Chondrocyte (in vitro differentiated cells): ENCODE measurements around the gene SLC39A3. TPM values are rescaled to one million over a fixed set of nuclear protein-coding genes. Genes with fewer than 3 reads are reported as not detected.

Experiments used
- DNase-seq: peaks from one replicate; pipeline ENCODE4 v3.0.0; 2021; ENCODE audit warnings: mixed read lengths, low spot score
- H3K27ac Mint-ChIP-seq: one replicate; pipeline ENCODE4 v1.8.0; 2021; ENCODE audit warnings: mild to moderate bottlenecking, moderate library complexity, mixed read lengths; ENCODE audit not compliant: unreplicated experiment
- H3K27me3 Mint-ChIP-seq: 2 replicates; pipeline ENCODE4 v1.8.0; 2021; ENCODE audit warnings: low read depth, mixed read lengths
- H3K36me3 Mint-ChIP-seq: 2 replicates; pipeline ENCODE4 v1.8.0; 2021; ENCODE audit warnings: low read depth, mixed read lengths
- H3K4me1 Mint-ChIP-seq: 2 replicates; pipeline ENCODE4 v1.8.0; 2021; ENCODE audit warnings: low read depth, mild to moderate bottlenecking, mixed read lengths
- H3K4me3 Mint-ChIP-seq: one replicate; pipeline ENCODE4 v1.8.0; 2021; ENCODE audit warnings: mild to moderate bottlenecking, moderate library complexity, mixed read lengths; ENCODE audit not compliant: unreplicated experiment
- H3K9me3 Mint-ChIP-seq: 2 replicates; pipeline ENCODE4 v1.8.0; 2021; ENCODE audit warnings: low read depth, mixed read lengths
- CTCF ChIP-seq: fragments of 200-600 bp; sonication (generic); IDR thresholded peaks from 2 replicates; pipeline ENCODE4 v1.5.0; 2021; ENCODE audit warnings: antibody characterized with exemption, mild to moderate bottlenecking, moderate library complexity
- long read RNA-seq: library from polyadenylated mRNA; stranded (forward); transcript quantifications from one replicate; pipeline ENCODE4 v2.0.0, GENCODE V29; 2021
- total RNA-seq: library from RNA; stranded (reverse); gene quantifications from 3 replicates; pipeline ENCODE4 v1.2.1, GENCODE V29; 2021

SLC39A3 gene
- total RNA-seq, result 28.2 to 34.0 TPM (median 32.7 TPM) in 3 replicates
- long read RNA-seq, transcript SLC39A3-202 (2 exons, 2,940 nt), result minor isoform, 9 of 98 reads
- long read RNA-seq, transcript SLC39A3-201 (3 exons, 1,502 nt), result major isoform, 76 of 98 reads
- long read RNA-seq, partial matches to known transcripts, result 8 of 98 reads
- long read RNA-seq, other reads (novel, unspliced or antisense), result 4 of 98 reads

- Mint-ChIP-seq H3K4me3 (peak within 1 kb of the TSS; percentile 78), H3K4me1 (peaks cover 15% of the 10 kb centered on the region), H3K27ac (no peak within 1 kb of the TSS), H3K36me3 (peaks cover 6% of the 10 kb centered on the region), H3K27me3 (peaks cover 16% of the 10 kb centered on the region), H3K9me3 (peaks cover 2% of the 10 kb centered on the region)
- peak; percentile 10 for TF ChIP-seq CTCF
- peak; percentile 98 for DNase-seq
These were observed at the start of gene SLC39A3 for GRCh38 chr19:2739602-2740313. SLC39A3 (minus strand) TSS chr19:2740017; CDS start chr19:2737257, 2,760 bp downstream.

DNA sequence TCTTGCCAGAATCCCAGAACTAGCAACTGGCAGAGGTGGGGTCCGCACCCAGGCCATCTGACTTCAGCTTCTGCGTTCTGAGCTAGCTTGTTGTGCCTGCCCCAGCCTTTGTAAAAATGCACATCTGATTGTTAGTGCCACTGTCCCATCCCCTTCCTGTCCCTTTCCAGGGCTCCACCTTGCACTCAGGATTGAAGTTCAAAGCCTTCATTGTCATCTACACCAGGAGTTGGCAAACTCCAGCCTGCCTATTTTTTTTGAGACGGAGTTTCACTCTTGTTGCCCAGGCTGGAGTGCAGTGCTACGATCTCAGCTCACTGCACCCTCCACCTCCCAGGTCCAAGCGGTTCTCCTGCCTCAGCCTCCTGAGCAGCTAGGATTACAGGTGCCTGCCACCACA, 48.4 kb upstream of the SLC39A3 start:
- peaks cover 25% of the 10 kb centered on the region for H3K4me1 Mint-ChIP-seq
- no peaks in the 10 kb centered on the region for H3K9me3 Mint-ChIP-seq
- TF ChIP-seq CTCF, result no peak
- H3K27me3 Mint-ChIP-seq, result no peaks in the 10 kb centered on the region
- no peak overlapping the region for H3K27ac Mint-ChIP-seq
- no peak overlapping the region for H3K4me3 Mint-ChIP-seq
- DNase-seq, result no peak
- peaks cover 1% of the 10 kb centered on the region for H3K36me3 Mint-ChIP-seq

DNA sequence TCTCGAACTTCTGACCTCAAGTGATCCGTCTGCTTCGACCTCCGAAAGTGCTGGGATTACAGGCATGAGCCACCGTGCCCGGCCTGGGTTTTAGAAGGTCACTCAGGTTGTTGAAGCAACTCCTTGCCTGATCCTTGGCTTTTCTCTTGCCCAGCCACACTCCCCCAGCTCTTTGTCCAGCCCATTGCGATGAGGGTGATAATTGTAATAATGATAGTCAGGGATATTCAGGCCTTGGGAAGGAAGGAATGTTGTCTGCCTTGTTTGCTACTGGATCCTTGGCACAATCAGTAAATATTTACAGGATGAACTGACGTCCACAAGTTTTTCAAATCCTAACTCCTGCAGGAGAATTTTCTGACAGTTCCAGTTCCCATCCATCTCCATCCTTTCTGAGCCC, 47.3 kb upstream of the SLC39A3 start:
- TF ChIP-seq CTCF, result no peak
- peak overlapping the region; percentile 9 for H3K4me3 Mint-ChIP-seq
- H3K36me3 Mint-ChIP-seq, result no peaks in the 10 kb centered on the region
- no peak for DNase-seq
- no peaks in the 10 kb centered on the region for H3K27me3 Mint-ChIP-seq
- peaks cover 30% of the 10 kb centered on the region for H3K4me1 Mint-ChIP-seq
- no peak overlapping the region for H3K27ac Mint-ChIP-seq
- no peaks in the 10 kb centered on the region for H3K9me3 Mint-ChIP-seq

DNA sequence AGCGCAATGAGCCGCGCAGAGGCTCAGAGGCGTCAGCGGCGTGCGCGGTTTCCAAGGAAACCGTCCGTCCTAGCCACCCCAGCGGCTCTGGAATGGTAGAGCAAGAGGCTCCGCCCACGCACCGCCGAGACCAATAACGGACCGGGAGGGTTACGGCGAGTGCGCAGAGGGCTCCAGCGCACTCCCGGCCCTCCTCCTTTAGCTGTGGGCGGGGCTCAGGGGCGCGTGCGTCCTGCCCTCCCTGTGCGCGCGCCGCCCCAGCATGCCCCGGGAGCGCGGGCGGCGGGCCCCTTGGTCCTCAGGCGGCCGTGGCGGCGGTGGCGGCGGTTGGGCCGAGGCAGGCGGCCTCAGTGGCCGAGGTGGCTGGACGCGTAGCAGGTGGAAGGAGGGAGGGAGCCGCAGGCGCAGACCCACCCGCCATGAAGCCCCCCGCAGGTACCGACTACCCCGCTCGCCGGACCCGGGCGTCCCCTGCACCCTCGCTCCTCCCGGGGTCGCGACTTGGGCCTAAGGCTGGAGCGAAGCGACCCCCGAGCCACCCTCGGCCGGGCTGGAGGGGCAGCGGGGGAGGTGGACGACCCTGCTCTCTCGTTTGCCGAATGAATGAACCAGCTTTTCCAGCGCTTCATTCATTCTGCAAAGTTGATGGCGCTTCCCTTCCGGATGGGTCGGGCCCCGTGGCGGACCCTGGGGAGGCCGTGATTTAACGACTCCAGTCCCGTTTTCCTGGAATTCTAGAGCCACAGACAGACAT, 45.6 kb upstream of the SLC39A3 start, which contains the start of gene THOP1:
Gene THOP1, plus strand, starts transcription at position 260 of the 754 bp plus-strand sequence. Its CDS starts 160 bp downstream, at position 420.
- peak; percentile 100 for DNase-seq
- Mint-ChIP-seq H3K27me3 (no peaks in the 10 kb centered on the region), H3K4me3 (peak within 1 kb of the TSS; percentile 93), H3K36me3 (no peaks in the 10 kb centered on the region), H3K27ac (peak within 1 kb of the TSS; percentile 94), H3K9me3 (no peaks in the 10 kb centered on the region), H3K4me1 (peaks cover 42% of the 10 kb centered on the region)
- TF ChIP-seq CTCF, result no peak

DNA sequence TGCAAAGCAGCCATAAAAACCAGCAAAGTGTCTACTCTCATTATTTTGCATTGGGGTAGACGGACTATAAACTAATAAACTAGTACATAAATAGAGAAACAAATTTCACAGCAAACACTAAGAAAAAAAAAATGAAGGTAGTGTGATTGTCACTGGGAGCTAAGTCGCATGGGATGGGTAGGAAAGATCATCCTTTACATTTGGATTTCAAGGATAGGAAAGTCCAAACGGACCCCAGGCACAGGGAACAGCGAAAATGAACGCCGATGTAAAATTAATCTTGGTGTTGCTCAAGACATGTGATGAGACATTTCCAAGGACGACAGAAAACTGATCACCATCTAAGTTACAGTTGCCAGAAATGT, 43.9 kb upstream of the SLC39A3 start:
- peak overlapping the region; percentile 81 for H3K4me3 Mint-ChIP-seq
- H3K27me3 Mint-ChIP-seq, result no peaks in the 10 kb centered on the region
- H3K4me1 Mint-ChIP-seq, result peaks cover 44% of the 10 kb centered on the region
- no peak for DNase-seq
- TF ChIP-seq CTCF, result no peak
- H3K27ac Mint-ChIP-seq, result peak overlapping the region; percentile 98
- no peaks in the 10 kb centered on the region for H3K9me3 Mint-ChIP-seq
- H3K36me3 Mint-ChIP-seq, result no peaks in the 10 kb centered on the region
